Gastrocnemius medialis (tissue), 4 donors: ENCODE results near the gene MEF2C. TPM values are rescaled to one million over a fixed set of nuclear protein-coding genes. Genes with fewer than 3 reads are reported as not detected.

Experiments used
- ATAC-seq, 2 donors: fragments of 150-250 bp; one replicate each; pipeline ENCODE4 v1.9.1; 2016
- DNase-seq, 2 donors: peaks; one replicate each; pipeline ENCODE4 v3.0.0-alpha.2; 2019
- H3K27ac ChIP-seq, 4 donors: fragments of 200-600 bp; sonication (generic); 1 replicate in 1 of 4; 2 replicates in 3 of 4; pipeline ENCODE4 v1.5.1; 2016 to 2018; ENCODE audit warnings: mild to moderate bottlenecking in 2 of 4, moderate library complexity in 1 of 4
- H3K27me3 ChIP-seq, 3 donors: fragments of 200-600 bp; sonication (generic) in 2 of 3; 1 replicate in 1 of 3; 2 replicates in 2 of 3; pipeline versions ENCODE4 v1.5.1 to v1.6.0; 2016 to 2019; ENCODE audit warnings: mild to moderate bottlenecking in 1 of 3, moderate library complexity in 1 of 3
- H3K36me3 ChIP-seq, 2 donors: fragments of 200-600 bp; sonication (generic) in 1 of 2; one replicate each; pipeline ENCODE4 v1.5.1; 2017 to 2018
- H3K4me1 ChIP-seq, 2 donors: fragments of 200-600 bp; sonication (generic) in 1 of 2; one replicate each; pipeline ENCODE4 v1.5.1; 2016 to 2017; ENCODE audit warnings: mild to moderate bottlenecking in 2 of 2
- H3K4me3 ChIP-seq, 4 donors: fragments of 200-600 bp; sonication (generic) in 3 of 4; 1 replicate in 1 of 4; 2 replicates in 3 of 4; pipeline ENCODE4 v1.5.1; 2016 to 2019; ENCODE audit warnings: mild to moderate bottlenecking in 2 of 4
- H3K9me3 ChIP-seq, 3 donors: fragments of 200-600 bp; sonication (generic) in 2 of 3; 1 replicate in 1 of 3; 2 replicates in 2 of 3; pipeline ENCODE4 v1.5.1; 2016 to 2019
- POLR2A ChIP-seq, 2 donors: fragments of 450-650 bp; IDR thresholded peaks; one replicate each; pipeline ENCODE4 v1.6.1; 2017; ENCODE audit warnings: antibody characterized with exemption in 2 of 2, mild to moderate bottlenecking in 2 of 2, moderate library complexity in 2 of 2
- in situ Hi-C, 4 donors: fragments of 200-750 bp; cut with MboI; loops; one replicate each; pipeline versions ENCODE4 v1.15.0 to v1.8.0; 2017; ENCODE audit warnings: low sequenced_read_pairs in 4 of 4
- intact Hi-C: fragments of 100-400 bp; cut with DNase I; formaldehyde crosslinking; loops from one replicate; pipeline ENCODE4 v1.15.1; 2023; ENCODE audit warnings: low total_unique reads
- total RNA-seq, 4 donors: library from RNA; depleted of rRNA; stranded (reverse); fragments of >200 nt; gene quantifications; one replicate each; pipeline versions ENCODE4 v1.1.0 to v1.2.3, GENCODE V29; 2016
- TF ChIP-seq, protein P1 (sequence below), 5 experiments: fragments of 450-650 bp in 3 of 5; fragments of 200-600 bp in 2 of 5; sonication (generic) in 2 of 5; IDR thresholded peaks in 4 of 5; conservative IDR thresholded peaks in 1 of 5; 1 replicate in 4 of 5; 2 replicates in 1 of 5; pipeline ENCODE4 v1.5.1; 2016 to 2019; ENCODE audit warnings: antibody characterized with exemption in 5 of 5, mild to moderate bottlenecking in 3 of 5, moderate library complexity in 3 of 5

The MEF2C gene
- total RNA-seq, 4 donors from 2014 or later = 63.8 to 192 (median 128) TPM

DNA sequence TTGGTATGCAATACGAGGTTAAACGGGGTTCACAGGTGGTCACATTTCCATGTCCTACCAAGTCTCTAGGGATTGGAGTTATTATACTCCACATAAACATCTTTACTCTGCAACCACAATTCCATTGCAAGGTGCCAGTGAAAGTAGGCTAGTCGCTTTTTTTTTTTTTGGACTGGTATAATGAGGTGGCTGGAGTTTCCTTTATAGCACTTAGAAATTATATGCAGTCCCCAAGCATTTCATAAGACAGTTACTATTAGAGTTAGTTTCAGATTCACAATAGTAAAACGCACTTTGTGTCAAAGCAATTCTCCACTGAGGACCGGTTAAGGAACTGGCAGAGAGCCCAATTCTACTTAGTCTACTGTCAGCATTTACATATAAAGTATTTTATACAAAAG lies 1.4 kb downstream of the MEF2C start:
- TF ChIP-seq POLR2A (IDR thresholded peaks at IDR 0.05) = peak in 1 of 2 donors; percentile 10
- TF ChIP-seq, protein P1, sequence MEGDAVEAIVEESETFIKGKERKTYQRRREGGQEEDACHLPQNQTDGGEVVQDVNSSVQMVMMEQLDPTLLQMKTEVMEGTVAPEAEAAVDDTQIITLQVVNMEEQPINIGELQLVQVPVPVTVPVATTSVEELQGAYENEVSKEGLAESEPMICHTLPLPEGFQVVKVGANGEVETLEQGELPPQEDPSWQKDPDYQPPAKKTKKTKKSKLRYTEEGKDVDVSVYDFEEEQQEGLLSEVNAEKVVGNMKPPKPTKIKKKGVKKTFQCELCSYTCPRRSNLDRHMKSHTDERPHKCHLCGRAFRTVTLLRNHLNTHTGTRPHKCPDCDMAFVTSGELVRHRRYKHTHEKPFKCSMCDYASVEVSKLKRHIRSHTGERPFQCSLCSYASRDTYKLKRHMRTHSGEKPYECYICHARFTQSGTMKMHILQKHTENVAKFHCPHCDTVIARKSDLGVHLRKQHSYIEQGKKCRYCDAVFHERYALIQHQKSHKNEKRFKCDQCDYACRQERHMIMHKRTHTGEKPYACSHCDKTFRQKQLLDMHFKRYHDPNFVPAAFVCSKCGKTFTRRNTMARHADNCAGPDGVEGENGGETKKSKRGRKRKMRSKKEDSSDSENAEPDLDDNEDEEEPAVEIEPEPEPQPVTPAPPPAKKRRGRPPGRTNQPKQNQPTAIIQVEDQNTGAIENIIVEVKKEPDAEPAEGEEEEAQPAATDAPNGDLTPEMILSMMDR (IDR thresholded peaks at IDR 0.05 in 4 of 5, conservative IDR thresholded peaks at IDR 0.05 in 1 of 5) = no peak
- H3K36me3 ChIP-seq = no peaks in the 10 kb centered on the region
- H3K4me1 ChIP-seq = peaks cover 40 to 43% of the 10 kb centered on the region in 2 donors

DNA sequence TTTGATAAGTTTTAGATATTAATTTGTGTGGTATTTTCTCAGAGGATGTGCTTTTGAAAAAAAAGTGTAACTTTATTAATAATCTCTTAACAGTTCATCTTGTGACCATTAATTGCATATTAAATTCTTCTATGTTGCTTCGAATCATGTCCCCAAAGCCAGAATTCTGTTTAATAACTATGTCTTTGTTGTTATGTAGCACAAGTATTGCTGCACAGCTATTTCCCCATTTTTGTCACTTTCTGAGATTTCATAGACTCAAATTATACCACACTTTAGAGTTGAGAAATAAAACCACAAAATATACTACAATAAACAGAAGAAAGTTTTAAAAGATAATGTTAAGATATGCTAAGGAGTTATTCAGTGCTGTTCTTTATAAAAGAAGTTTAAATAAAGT lies 2.8 kb downstream of the MEF2C start:
- intact Hi-C loops = loop anchor here (5.0 kb wide), 1 partner anchor 1527 kb away; the partner anchor contains the start of gene CETN3
- TF ChIP-seq, protein P1 (IDR thresholded peaks at IDR 0.05 in 4 of 5, conservative IDR thresholded peaks at IDR 0.05 in 1 of 5) = no peak
- no peak for TF ChIP-seq POLR2A (IDR thresholded peaks at IDR 0.05)
- no peak for DNase-seq
- no peak for ATAC-seq
- Histone ChIP-seq H3K9me3 (no peaks in the 10 kb centered on the region), H3K4me3 (peak overlapping the region; percentile 3 to 81 (median 61)), H3K36me3 (no peaks in the 10 kb centered on the region), H3K4me1 (peaks cover 41 to 51% of the 10 kb centered on the region in 2 donors), H3K27ac (peak overlapping the region; percentile 86 to 96 (median 94)), H3K27me3 (no peaks in the 10 kb centered on the region)
- in situ Hi-C loops = loop anchor here in 3 of 4 donors (10.0 to 25.0 kb wide), 3 partner anchors 55 to 145 kb away; no protein-coding TSS in a partner anchor

More for the DNA sequence above, 1.4 kb downstream of the MEF2C start:
- intact Hi-C loops (loop anchor here (5.0 kb wide), 1 partner anchor 1526 kb away; the partner anchor contains the start of gene CETN3), in situ Hi-C loops (loop anchor here in 3 of 4 donors (10.0 to 25.0 kb wide), 3 partner anchors 57 to 147 kb away; no protein-coding TSS in a partner anchor)
- no peaks in the 10 kb centered on the region for H3K9me3 ChIP-seq
- H3K27ac ChIP-seq = peak overlapping the region; percentile 86 to 96 (median 94)
- peak overlapping the region; percentile 59 to 81 (median 70) for H3K4me3 ChIP-seq
- DNase-seq (no peak), ATAC-seq (no peak)
- H3K27me3 ChIP-seq = no peaks in the 10 kb centered on the region

DNA sequence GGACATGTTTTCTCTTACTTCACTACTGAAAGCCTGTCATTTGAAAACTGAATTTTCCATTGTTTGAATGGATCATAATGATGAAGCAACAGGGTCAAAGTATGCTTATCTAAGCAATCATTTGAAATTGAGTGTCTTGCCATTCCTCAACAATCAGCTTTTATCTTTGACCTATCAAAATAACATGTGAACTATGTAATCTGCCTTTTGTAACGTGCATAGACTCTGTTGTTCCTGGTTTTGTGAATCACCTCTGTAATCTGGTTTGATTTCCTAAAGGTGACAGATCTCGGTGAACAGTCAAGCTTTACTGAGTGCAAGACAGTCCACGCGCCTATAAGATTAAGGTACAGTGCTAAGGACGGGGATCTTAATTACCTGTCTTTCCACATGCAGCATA lies 3.3 kb downstream of the MEF2C start:
- Histone ChIP-seq H3K4me1 (peaks cover 37 to 51% of the 10 kb centered on the region in 2 donors), H3K27ac (peak overlapping the region; percentile 86 to 96 (median 94)), H3K36me3 (no peaks in the 10 kb centered on the region), H3K4me3 (peak overlapping the region; percentile 3 to 81 (median 61)), H3K27me3 (no peaks in the 10 kb centered on the region), H3K9me3 (no peaks in the 10 kb centered on the region)
- in situ Hi-C loops (loop anchor here in 3 of 4 donors (5.0 to 25.0 kb wide), 4 partner anchors 52 to 145 kb away; no protein-coding TSS in a partner anchor), intact Hi-C loops (loop anchor here (5.0 kb wide), 1 partner anchor 1528 kb away; the partner anchor contains the start of gene CETN3)
- no peak for DNase-seq
- ATAC-seq = no peak
- TF ChIP-seq, protein P1 (IDR thresholded peaks at IDR 0.05 in 4 of 5, conservative IDR thresholded peaks at IDR 0.05 in 1 of 5) = no peak
- TF ChIP-seq POLR2A (IDR thresholded peaks at IDR 0.05) = no peak

DNA sequence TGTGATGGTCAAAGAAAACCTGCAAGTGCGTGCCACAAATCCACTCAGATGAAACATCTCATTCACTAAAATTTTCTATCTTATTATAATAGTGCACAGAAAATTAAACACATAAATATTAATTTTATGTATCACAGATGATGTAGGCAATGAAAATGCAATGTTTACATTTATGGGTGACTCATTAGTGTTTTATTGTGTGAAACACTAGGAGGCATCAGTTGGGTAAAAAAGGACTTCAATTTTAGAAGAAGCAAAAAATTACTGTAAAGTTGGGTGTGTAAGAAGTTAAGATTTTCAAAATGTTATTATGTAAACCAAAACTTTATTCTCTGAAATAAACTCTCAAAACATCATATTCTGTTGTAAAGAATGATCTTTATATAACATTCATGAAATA lies 4.0 kb downstream of the MEF2C start:
- Histone ChIP-seq H3K27me3 (no peaks in the 10 kb centered on the region), H3K36me3 (no peaks in the 10 kb centered on the region), H3K4me3 (peak overlapping the region in 1 of 4 donors; percentile 16), H3K27ac (peak overlapping the region; percentile 86 to 96 (median 94)), H3K4me1 (peaks cover 37 to 48% of the 10 kb centered on the region in 2 donors), H3K9me3 (no peaks in the 10 kb centered on the region)
- no peak for TF ChIP-seq POLR2A (IDR thresholded peaks at IDR 0.05)
- TF ChIP-seq, protein P1 (IDR thresholded peaks at IDR 0.05 in 4 of 5, conservative IDR thresholded peaks at IDR 0.05 in 1 of 5) = no peak
- no peak for DNase-seq
- intact Hi-C loops = no loop called here
- in situ Hi-C loops = loop anchor here in 2 of 4 donors (5.0 to 25.0 kb wide), 2 partner anchors 52 to 142 kb away; no protein-coding TSS in a partner anchor
- ATAC-seq = no peak
